Brain microvascular endothelial cell (primary cell): Measurements from ENCODE around the gene CEL.

Experiments
- DNase-seq: peaks from one replicate; pipeline ENCODE4 v3.0.0-alpha.2; 2020
- H3K27ac ChIP-seq: fragments of 250-450 bp; sonication (Bioruptor Pico); 2 replicates; pipeline ENCODE4 v1.5.1; 2020; ENCODE audit warnings: mild to moderate bottlenecking, moderate library complexity
- H3K27me3 ChIP-seq: fragments of 250-450 bp; sonication (Bioruptor Pico); replicated peaks from 2 replicates; pipeline ENCODE4 v1.5.1; 2020; ENCODE audit warnings: mild to moderate bottlenecking
- H3K36me3 ChIP-seq: fragments of 250-450 bp; sonication (Bioruptor Pico); replicated peaks from 2 replicates; pipeline ENCODE4 v1.5.1; 2020; ENCODE audit warnings: mild to moderate bottlenecking
- H3K4me3 ChIP-seq: 2 replicates; pipeline ENCODE4 v1.5.1; 2011; ENCODE audit warnings: low read depth, mild to moderate bottlenecking, control low read depth, low read length, moderate library complexity
- in situ Hi-C: cut with HindIII; loops from 2 replicates; pipeline ENCODE4 v1.10.0; 2017; ENCODE audit warnings: low sequenced_read_pairs, low pct_ligation_motif_present
- TF ChIP-seq, protein P1 (sequence below): IDR thresholded peaks from 2 replicates; pipeline ENCODE4 v1.5.1; 2011; ENCODE audit warnings: low read depth, mild to moderate bottlenecking, moderate library complexity, low read length, control low read depth, inconsistent platforms; ENCODE audit errors: missing control alignments

Gene CEL

DNA sequence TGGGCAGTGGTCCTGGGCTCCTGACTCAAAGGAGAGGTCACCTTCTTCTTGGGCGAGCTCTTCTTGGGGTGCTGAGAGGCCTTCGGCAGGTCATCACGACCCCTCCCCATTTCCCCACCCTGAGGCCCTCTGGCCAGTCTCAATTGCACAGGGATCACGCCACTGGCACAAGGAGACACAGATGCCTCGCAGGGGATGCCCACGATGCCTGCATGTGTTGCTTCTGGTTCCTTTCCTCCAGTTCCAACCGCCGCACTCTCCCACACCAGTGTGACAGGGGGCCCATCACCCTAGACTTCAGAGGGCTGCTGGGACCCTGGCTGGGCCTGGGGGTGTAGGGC is 1.3 kb downstream of the CEL start:
- DNase-seq, result no peak
- Histone ChIP-seq H3K36me3 (no peaks in the 10 kb centered on the region), H3K27ac (no peak overlapping the region), H3K27me3 (no peaks in the 10 kb centered on the region), H3K4me3 (no peak overlapping the region)
- TF ChIP-seq, protein P1, sequence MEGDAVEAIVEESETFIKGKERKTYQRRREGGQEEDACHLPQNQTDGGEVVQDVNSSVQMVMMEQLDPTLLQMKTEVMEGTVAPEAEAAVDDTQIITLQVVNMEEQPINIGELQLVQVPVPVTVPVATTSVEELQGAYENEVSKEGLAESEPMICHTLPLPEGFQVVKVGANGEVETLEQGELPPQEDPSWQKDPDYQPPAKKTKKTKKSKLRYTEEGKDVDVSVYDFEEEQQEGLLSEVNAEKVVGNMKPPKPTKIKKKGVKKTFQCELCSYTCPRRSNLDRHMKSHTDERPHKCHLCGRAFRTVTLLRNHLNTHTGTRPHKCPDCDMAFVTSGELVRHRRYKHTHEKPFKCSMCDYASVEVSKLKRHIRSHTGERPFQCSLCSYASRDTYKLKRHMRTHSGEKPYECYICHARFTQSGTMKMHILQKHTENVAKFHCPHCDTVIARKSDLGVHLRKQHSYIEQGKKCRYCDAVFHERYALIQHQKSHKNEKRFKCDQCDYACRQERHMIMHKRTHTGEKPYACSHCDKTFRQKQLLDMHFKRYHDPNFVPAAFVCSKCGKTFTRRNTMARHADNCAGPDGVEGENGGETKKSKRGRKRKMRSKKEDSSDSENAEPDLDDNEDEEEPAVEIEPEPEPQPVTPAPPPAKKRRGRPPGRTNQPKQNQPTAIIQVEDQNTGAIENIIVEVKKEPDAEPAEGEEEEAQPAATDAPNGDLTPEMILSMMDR, result no peak
- in situ Hi-C loops, result no loop called here

DNA sequence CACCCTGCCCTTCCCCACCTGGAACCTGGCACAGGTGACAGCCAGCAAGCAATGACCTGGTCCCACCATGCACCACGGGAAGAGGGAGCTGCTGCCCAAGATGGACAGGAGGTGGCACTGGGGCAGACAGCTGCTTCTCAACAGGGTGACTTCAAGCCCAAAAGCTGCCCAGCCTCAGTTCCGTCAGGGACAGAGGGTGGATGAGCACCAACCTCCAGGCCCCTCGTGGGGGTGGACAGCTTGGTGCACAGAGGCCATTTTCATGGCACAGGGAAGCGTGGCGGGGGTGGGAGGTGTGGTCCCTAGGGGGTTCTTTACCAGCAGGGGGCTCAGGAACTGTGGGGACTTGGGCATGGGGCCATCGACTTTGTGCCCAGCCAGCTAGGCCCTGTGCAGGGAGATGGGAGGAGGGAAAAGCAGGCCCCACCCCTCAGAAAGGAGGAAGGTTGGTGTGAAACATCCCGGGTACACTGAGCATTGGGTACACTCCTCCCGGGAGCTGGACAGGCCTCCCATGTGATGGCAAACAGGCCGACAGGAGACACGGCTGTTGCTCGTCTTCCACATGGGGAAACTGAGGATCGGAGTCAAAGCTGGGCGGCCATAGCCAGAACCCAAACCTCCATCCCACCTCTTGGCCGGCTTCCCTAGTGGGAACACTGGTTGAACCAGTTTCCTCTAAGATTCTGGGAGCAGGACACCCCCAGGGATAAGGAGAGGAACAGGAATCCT is 1.9 kb downstream of the CEL start:
- Histone ChIP-seq H3K4me3 (no peak overlapping the region), H3K27me3 (no peaks in the 10 kb centered on the region), H3K36me3 (no peaks in the 10 kb centered on the region), H3K27ac (no peak overlapping the region)
- in situ Hi-C loops, result no loop called here
- TF ChIP-seq, protein P1, result no peak
- no peak for DNase-seq

DNA sequence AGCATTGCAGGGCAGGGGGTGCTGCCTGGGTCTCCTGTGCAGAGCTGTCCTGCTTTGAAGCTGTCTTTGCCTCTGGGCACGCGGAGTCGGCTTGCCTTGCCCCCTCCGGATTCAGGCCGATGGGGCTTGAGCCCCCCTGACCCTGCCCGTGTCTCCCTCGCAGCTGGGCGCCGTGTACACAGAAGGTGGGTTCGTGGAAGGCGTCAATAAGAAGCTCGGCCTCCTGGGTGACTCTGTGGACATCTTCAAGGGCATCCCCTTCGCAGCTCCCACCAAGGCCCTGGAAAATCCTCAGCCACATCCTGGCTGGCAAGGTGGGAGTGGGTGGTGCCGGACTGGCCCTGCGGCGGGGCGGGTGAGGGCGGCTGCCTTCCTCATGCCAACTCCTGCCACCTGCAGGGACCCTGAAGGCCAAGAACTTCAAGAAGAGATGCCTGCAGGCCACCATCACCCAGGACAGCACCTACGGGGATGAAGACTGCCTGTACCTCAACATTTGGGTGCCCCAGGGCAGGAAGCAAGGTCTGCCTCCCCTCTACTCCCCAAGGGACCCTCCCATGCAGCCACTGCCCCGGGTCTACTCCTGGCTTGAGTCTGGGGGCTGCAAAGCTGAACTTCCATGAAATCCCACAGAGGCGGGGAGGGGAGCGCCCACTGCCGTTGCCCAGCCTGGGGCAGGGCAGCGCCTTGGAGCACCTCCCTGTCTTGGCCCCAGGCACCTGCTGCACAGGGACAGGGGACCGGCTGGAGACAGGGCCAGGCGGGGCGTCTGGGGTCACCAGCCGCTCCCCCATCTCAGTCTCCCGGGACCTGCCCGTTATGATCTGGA is 2.7 kb downstream of the CEL start:
- Histone ChIP-seq H3K27ac (no peak overlapping the region), H3K4me3 (no peak overlapping the region), H3K36me3 (no peaks in the 10 kb centered on the region), H3K27me3 (no peaks in the 10 kb centered on the region)
- no peak for DNase-seq
- in situ Hi-C loops, result no loop called here
- TF ChIP-seq, protein P1, result no peak

DNA sequence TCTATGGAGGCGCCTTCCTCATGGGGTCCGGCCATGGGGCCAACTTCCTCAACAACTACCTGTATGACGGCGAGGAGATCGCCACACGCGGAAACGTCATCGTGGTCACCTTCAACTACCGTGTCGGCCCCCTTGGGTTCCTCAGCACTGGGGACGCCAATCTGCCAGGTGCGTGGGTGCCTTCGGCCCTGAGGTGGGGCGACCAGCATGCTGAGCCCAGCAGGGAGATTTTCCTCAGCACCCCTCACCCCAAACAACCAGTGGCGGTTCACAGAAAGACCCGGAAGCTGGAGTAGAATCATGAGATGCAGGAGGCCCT is 3.2 kb downstream of the CEL start:
- in situ Hi-C loops, result no loop called here
- no peaks in the 10 kb centered on the region for H3K36me3 ChIP-seq
- H3K27me3 ChIP-seq, result no peaks in the 10 kb centered on the region
- DNase-seq, result no peak
- H3K4me3 ChIP-seq, result no peak overlapping the region
- TF ChIP-seq, protein P1, result no peak
- H3K27ac ChIP-seq, result no peak overlapping the region

DNA sequence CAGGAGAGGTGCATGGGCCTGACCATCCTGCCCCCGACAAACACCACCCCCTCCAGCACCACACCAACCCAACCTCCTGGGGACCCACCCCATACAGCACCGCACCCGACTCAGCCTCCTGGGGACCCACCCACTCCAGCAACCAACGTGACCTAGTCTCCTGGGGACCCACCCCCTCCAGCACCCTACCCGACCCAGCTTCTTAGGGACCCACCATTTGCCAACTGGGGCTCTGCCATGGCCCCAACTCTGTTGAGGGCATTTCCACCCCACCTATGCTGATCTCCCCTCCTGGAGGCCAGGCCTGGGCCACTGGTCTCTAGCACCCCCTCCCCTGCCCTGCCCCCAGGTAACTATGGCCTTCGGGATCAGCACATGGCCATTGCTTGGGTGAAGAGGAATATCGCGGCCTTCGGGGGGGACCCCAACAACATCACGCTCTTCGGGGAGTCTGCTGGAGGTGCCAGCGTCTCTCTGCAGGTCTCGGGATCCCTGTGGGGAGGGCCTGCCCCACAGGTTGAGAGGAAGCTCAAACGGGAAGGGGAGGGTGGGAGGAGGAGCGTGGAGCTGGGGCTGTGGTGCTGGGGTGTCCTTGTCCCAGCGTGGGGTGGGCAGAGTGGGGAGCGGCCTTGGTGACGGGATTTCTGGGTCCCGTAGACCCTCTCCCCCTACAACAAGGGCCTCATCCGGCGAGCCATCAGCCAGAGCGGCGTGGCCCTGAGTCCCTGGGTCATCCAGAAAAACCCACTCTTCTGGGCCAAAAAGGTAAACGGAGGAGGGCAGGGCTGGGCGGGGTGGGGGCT is 4.6 kb downstream of the CEL start:
- no peak for DNase-seq
- H3K27ac ChIP-seq, result no peak overlapping the region
- H3K36me3 ChIP-seq, result no peaks in the 10 kb centered on the region
- in situ Hi-C loops, result no loop called here
- TF ChIP-seq, protein P1, result no peak
- no peaks in the 10 kb centered on the region for H3K27me3 ChIP-seq
- no peak overlapping the region for H3K4me3 ChIP-seq
